ENCODE results near the gene KATNAL1.

GRCh38 chr13:30292325-30292724 is 15.0 kb downstream of the KATNAL1 start:
- no peak for TF ChIP-seq CTCF (conservative IDR thresholded peaks at IDR 0.05 in 1 of 2, IDR thresholded peaks at IDR 0.05 in 1 of 2; ENCODE audit: extremely low read depth in 1 of 2, insufficient read depth in 1 of 2, low read depth in 1 of 2, low read length in 2 of 2)
- TF ChIP-seq EZH2 (IDR thresholded peaks at IDR 0.05; ENCODE audit: borderline replicate concordance, low read length) = no peak

Data from mammary epithelial cell (primary cell).